Fibroblast of lung (primary cell): ENCODE measurements around the gene SEC24D. TPM values are rescaled to one million over a fixed set of nuclear protein-coding genes. Genes with fewer than 3 reads are reported as not detected.

Source experiments
- DNase-seq, 2 donors: peaks; one replicate each; pipeline versions ENCODE4 v3.0.0 to v3.0.0-alpha.2; 2010; ENCODE audit warnings: low read depth in 2 of 2
- H2AFZ ChIP-seq: 2 replicates; pipeline ENCODE4 v1.5.1; 2012; ENCODE audit warnings: low read length, control low read depth, inconsistent platforms
- H3K27ac ChIP-seq: 2 replicates; pipeline ENCODE4 v1.5.1; 2011; ENCODE audit warnings: low read length, control low read depth; ENCODE audit not compliant: insufficient read depth
- H3K27me3 ChIP-seq: 2 replicates; pipeline ENCODE4 v1.5.1; 2011; ENCODE audit warnings: mild to moderate bottlenecking, low read length; ENCODE audit not compliant: control insufficient read depth, insufficient read depth
- H3K36me3 ChIP-seq: 2 replicates; pipeline ENCODE4 v1.5.1; 2011; ENCODE audit warnings: low read length; ENCODE audit not compliant: control insufficient read depth, insufficient read depth
- H3K4me1 ChIP-seq: 2 replicates; pipeline ENCODE4 v1.5.1; 2011; ENCODE audit warnings: low read length; ENCODE audit not compliant: control insufficient read depth, insufficient read depth; ENCODE audit errors: extremely low read depth
- H3K4me2 ChIP-seq: 2 replicates; pipeline ENCODE4 v1.5.1; 2011; ENCODE audit warnings: low read length, control low read depth; ENCODE audit not compliant: insufficient read depth; ENCODE audit errors: extremely low read depth
- H3K4me3 ChIP-seq, 4 experiments: fragments of 200-600 bp in 1 of 4; sonication (generic) in 1 of 4; replicated peaks in 1 of 4; 2 replicates each; pipeline ENCODE4 v1.5.1; 2011 to 2016; ENCODE audit warnings: low read length in 4 of 4, low read depth in 3 of 4, mild to moderate bottlenecking in 3 of 4, control low read depth in 2 of 4, inconsistent platforms in 1 of 4, mixed read lengths in 1 of 4; ENCODE audit not compliant: insufficient read depth in 1 of 4; ENCODE audit errors: control extremely low read depth in 1 of 4
- H3K79me2 ChIP-seq: 2 replicates; pipeline ENCODE4 v1.5.1; 2012; ENCODE audit warnings: mild to moderate bottlenecking, low read length, inconsistent platforms; ENCODE audit not compliant: control insufficient read depth, insufficient read depth
- H3K9ac ChIP-seq: 2 replicates; pipeline ENCODE4 v1.5.1; 2011; ENCODE audit warnings: mild to moderate bottlenecking, low read length, control low read depth; ENCODE audit not compliant: insufficient read depth
- H3K9me3 ChIP-seq: 2 replicates; pipeline ENCODE4 v1.5.1; 2012; ENCODE audit warnings: low read depth, low read length; ENCODE audit not compliant: control insufficient read depth, insufficient read depth
- H4K20me1 ChIP-seq: 2 replicates; pipeline ENCODE4 v1.5.1; 2011; ENCODE audit warnings: low read length; ENCODE audit not compliant: control insufficient read depth, insufficient read depth; ENCODE audit errors: extremely low read depth
- CTCF ChIP-seq, 2 donors: IDR thresholded peaks in 1 of 2; conservative IDR thresholded peaks in 1 of 2; 1 replicate in 1 of 2; 2 replicates in 1 of 2; pipeline ENCODE4 v1.5.1; 2011 to 2012; ENCODE audit warnings: low read length in 2 of 2, control low read depth in 1 of 2, inconsistent platforms in 1 of 2, low read depth in 1 of 2, mild to moderate bottlenecking in 1 of 2
- EZH2 ChIP-seq: IDR thresholded peaks from 2 replicates; pipeline ENCODE4 v1.5.1; 2012; ENCODE audit warnings: low read length, control low read depth, mild to moderate bottlenecking; ENCODE audit errors: missing control alignments
- polyA plus RNA-seq, 2 donors: library from polyadenylated mRNA; depleted of rRNA in 1 of 2; stranded (reverse) in 1 of 2; unstranded in 1 of 2; fragments of >200 nt; gene quantifications; 2 replicates each; pipeline ENCODE4 v1.2.1, GENCODE V29; 2011 to 2012; ENCODE audit warnings: missing spikeins in 1 of 2
- total RNA-seq: library from RNA; depleted of rRNA; stranded (reverse); fragments of >200 nt; gene quantifications from 2 replicates; pipeline ENCODE4 v1.2.1, GENCODE V29; 2014

Gene SEC24D
- total and polyA plus RNA-seq, 2 donors (not counting 1 experiment from before 2014, with no cell fraction given), result 64.6 to 105 TPM

- no peak overlapping the region for H3K4me3 ChIP-seq
- no peak overlapping the region for H3K9ac ChIP-seq
- no peaks in the 10 kb centered on the region for H4K20me1 ChIP-seq
- TF ChIP-seq EZH2 (no peak), CTCF (conservative IDR thresholded peaks at IDR 0.05 in 1 of 2, IDR thresholded peaks at IDR 0.05 in 1 of 2; ENCODE audit: low read depth in 1 of 2, low read length in 2 of 2) (no peak)
- no peak overlapping the region for H3K27ac ChIP-seq
- H2AFZ ChIP-seq, result no peak overlapping the region
- H3K4me1 ChIP-seq, result no peaks in the 10 kb centered on the region
- H3K9me3 ChIP-seq, result no peaks in the 10 kb centered on the region
- H3K27me3 ChIP-seq, result no peaks in the 10 kb centered on the region
- no peaks in the 10 kb centered on the region for H3K79me2 ChIP-seq
- no peak overlapping the region for H3K4me2 ChIP-seq
- peak in 1 of 2 donors; percentile 57 for DNase-seq
- H3K36me3 ChIP-seq, result no peaks in the 10 kb centered on the region
These were observed 123.1 kb downstream of the SEC24D start for GRCh38 chr4:118712872-118713271.

DNA sequence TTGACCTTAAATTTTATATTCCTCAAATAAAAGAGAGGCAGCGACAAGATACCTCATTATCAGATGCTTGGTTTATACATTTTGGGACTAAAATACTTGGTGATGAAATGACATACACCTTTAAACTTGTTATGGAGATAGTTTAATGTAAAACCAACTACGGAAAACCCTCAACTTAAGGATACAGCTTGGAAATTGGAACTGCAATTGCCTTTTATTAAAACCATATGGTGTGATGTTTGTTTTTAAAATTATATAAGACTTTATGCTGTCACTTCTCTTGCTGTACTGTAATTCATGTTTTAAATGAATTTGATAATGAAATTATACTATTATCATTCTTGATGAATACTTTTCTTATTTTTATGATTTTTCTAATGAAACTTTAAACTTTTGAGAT, 124.9 kb downstream of the SEC24D start:
- Histone ChIP-seq H3K27ac (no peak overlapping the region), H3K36me3 (no peaks in the 10 kb centered on the region), H4K20me1 (no peaks in the 10 kb centered on the region), H3K27me3 (no peaks in the 10 kb centered on the region), H3K79me2 (no peaks in the 10 kb centered on the region), H3K4me2 (no peak overlapping the region), H3K4me3 (no peak overlapping the region), H2AFZ (no peak overlapping the region), H3K9me3 (no peaks in the 10 kb centered on the region), H3K4me1 (no peaks in the 10 kb centered on the region), H3K9ac (no peak overlapping the region)
- no peak for DNase-seq
- no peak for TF ChIP-seq EZH2
- TF ChIP-seq CTCF (conservative IDR thresholded peaks at IDR 0.05 in 1 of 2, IDR thresholded peaks at IDR 0.05 in 1 of 2; ENCODE audit: low read depth in 1 of 2, low read length in 2 of 2), result no peak

- Histone ChIP-seq H3K36me3 (no peaks in the 10 kb centered on the region), H4K20me1 (no peaks in the 10 kb centered on the region), H3K27me3 (no peaks in the 10 kb centered on the region), H3K27ac (no peak overlapping the region), H3K4me3 (no peak overlapping the region), H3K9ac (no peak overlapping the region), H3K79me2 (no peaks in the 10 kb centered on the region), H3K9me3 (no peaks in the 10 kb centered on the region), H3K4me2 (no peak overlapping the region), H3K4me1 (no peaks in the 10 kb centered on the region), H2AFZ (no peak overlapping the region)
- TF ChIP-seq EZH2 (no peak), CTCF (conservative IDR thresholded peaks at IDR 0.05 in 1 of 2, IDR thresholded peaks at IDR 0.05 in 1 of 2; ENCODE audit: low read depth in 1 of 2, low read length in 2 of 2) (no peak)
- no peak for DNase-seq
These were observed 132.8 kb downstream of the SEC24D start for GRCh38 chr4:118703118-118703517.
